Measurements from ENCODE around the gene NPAS2. TPM values are rescaled to one million over a fixed set of nuclear protein-coding genes. Genes with fewer than 3 reads are reported as not detected.

The NPAS2 gene
- total RNA-seq, 2 donors from 2014 or later = 30.1 to 56.9 TPM

DNA sequence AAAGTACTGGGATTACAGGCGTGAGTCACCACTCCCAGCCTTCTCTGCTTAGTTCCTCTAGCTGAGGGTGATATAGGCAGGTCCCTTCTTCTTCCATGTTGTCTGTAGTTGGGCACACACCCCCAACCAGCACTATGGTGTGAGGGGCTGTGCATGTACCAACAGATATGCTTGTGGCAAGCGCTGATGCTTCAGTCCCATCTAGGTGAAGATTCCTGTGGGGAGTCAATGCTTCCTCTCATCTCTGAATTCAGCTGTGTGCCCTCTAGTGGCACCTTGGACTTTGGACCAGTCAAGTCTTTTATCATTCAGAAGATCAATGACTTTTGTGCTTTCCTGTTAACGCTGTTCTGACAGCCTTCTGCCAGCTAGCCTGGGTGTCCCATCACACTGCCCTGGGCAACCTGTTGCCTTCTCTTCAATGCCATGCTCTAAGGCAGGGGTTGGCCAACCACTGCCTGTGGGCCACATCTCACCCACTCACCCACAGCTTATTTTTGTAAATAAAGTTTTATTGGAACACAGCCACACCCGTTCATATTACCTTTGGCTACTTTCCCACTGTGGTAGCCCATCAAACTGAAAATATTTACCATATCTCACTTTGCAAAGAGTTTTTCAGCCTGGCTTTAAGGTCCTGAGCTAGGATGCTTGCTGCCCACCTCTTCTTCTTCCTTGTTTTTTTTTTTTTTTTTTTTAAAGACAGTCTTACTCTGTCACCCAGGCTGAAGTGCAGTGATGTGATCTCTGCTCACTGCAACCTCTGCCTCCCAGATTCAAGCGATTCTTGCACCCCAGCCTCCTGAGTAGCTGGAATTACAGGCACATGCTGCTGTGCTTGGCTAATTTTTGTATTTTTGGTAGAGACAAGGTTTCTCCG lies 51.0 kb downstream of the NPAS2 start:
- intact Hi-C loops (cut with DNase I) = loop anchor here in 1 of 2 donors (10.0 kb wide), 1 partner anchor 46 kb away; the partner anchor contains the start of gene NPAS2
- DNase-seq (ENCODE audit: low spot score) = no peak

DNA sequence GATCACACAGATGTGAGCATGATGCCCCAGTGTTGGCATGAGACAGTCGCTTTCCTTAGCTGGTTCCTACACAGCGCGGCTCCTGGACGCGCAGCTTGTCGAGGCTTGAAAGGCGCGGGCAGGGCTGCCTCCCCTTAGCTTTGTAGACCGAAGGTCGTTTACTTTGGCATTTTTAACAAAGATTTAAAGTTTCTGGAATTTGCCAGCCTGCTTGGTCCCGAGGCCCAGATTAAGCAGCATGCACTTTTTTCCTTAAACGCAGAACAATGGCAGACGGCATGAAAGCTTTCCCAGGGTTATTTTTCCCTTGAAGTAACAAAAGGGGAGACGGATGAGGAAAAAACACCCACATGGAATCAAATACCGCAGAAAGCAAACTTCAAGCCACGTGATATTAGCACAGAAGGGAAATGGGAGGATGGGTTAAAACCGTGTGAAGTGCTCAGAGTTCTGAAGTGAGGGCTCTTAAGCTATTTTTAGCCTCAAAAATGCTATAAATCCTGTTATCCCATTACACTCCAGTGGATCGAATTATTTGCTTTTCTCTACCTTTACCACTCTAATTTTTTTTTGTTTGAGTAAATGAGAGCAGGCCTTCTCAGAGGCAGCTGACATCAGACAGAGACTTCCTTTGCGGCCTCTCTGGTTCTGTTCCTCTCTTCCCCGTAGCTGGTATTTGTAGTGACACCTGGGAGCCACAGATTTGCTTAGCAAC lies 55.7 kb downstream of the NPAS2 start:
- intact Hi-C loops (cut with DNase I) = loop anchor here in 1 of 2 donors (10.0 kb wide), 1 partner anchor 51 kb away; the partner anchor contains the start of gene NPAS2

DNA sequence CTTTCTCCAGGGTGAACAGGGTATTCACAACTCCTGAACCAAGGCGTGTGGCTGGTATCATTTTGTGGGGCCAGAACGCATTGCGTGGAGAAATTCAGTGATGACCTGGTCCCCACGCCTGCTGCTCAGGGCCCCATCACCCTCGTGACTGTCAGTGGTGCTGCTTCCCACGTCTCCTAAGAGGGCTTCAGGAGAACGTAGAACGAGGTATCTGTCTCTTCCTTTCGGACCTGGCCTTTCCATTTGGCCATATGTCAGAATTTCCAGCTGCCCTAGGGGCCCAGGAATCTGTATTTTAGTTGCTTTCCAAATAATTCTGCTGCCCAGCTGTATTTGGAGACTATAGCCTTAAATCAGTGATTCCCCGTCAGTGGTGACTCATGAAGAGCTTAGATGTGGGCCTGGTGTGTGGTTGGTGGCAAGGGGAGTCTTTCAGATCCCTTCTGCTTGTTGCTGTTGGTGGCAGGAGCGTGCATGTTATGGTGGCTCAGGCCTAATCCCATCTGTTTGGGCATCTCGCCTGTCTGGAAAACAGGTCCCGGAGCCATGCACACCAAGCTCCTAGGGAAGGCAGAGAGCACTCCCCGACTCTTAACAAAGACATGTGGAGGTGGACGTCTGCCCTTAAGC lies 56.4 kb downstream of the NPAS2 start:
- intact Hi-C loops (cut with DNase I) = loop anchor here in 1 of 2 donors (10.0 kb wide), 1 partner anchor 52 kb away; the partner anchor contains the start of gene NPAS2
- DNase-seq (ENCODE audit: low spot score) = no peak

More for the DNA sequence above, 55.7 kb downstream of the NPAS2 start:
- DNase-seq (ENCODE audit: low spot score) = no peak

DNA sequence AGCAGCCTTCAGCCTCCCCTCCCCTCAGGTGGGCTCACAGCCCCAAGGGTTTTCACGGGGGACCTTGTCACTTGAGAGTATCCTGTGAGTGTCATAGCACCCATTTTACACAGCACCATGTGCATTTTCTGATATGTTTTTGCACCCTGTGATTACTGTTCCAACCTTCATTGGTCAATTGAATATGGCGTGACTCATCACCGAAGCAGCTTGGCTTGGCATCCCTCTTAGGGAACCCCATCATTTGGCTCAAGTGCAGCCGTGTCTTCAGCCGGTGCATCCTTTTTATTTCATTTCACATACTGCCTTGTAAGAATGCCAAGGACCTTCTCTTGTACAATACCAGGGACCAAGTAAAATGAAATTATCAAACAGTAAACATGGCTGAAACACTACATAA lies 57.6 kb downstream of the NPAS2 start:
- intact Hi-C loops (cut with DNase I) = loop anchor here in 1 of 2 donors (10.0 kb wide), 1 partner anchor 53 kb away; the partner anchor contains the start of gene NPAS2
- no peak for DNase-seq (ENCODE audit: low spot score)

DNA sequence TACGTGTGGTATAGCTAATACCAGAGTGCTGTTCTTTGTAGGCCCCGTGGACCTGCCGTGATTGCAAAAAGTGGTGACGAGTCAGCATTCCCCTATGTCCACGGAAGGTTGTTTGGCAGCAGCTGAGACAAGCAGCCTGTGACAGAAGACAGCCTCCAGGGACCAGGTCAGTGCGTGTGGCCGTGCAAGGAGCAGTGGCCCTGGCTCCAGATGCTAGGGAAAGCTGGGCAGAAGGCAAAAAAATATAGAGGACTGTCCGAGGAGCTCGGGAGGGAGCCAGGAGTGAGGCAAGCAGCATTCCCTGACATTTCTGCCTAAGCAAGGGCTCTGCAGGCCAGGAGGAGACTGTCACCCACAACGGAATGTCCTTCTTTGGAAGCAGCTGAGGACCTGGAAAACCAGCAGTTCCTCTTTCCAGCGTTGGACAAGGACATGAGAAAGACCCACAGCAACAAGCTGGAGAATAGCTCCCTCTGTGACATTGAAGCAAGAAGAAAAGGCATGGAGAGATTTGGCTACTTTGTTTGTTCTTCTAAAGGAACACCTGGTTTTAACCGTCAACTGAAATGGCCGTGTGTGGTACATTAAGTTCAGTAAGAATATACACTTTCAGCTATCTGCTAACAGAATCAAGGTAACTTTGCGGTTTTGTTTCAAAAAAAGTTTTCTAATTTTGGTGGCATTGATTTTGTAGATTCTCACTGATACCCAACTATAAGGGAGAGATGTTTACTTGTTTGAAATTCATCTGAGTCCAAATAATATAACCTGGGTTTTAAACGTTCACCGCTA lies 58.3 kb downstream of the NPAS2 start:
- no peak for DNase-seq (ENCODE audit: low spot score)
- intact Hi-C loops (cut with DNase I) = loop anchor here in 1 of 2 donors (10.0 kb wide), 1 partner anchor 53 kb away; the partner anchor contains the start of gene NPAS2

DNA sequence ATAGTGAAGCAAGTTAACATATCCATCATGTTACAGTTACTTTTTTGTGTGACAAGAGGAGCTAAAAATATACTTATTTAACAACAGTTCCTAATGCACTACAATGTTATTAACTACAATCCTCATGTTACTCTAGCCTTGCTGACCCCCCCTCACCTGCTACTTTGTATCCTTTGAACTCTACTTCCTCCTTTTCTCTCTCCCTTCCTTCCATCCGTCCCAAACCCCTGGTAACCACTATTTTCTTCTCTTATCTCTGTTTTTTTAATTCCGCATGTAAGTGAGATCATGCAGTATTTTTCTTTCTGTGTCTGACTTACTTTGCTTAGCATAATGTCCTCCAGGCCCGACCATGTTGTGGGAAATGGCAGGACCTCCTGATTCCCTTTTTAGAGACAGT lies 59.4 kb downstream of the NPAS2 start:
- intact Hi-C loops (cut with DNase I) = loop anchor here in 1 of 2 donors (10.0 kb wide), 1 partner anchor 54 kb away; the partner anchor contains the start of gene NPAS2

DNA sequence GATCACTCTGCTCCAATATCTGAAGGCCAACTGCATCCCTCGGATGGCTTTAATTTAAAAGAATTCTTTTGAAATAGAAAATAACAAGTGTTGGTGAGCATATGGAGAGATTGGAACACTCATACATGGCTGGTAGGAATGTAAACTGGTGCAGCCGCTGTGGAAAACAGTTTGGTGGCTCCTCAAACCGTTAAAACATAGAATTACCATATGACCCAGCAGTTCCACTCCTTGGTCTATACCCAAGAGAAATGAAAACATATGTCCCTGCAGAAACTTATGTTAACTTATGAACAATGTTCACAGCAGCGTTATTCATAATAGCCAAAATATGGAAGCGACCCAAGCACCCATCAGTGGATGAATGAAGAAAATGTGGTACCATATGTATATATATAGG lies 60.1 kb downstream of the NPAS2 start:
- intact Hi-C loops (cut with DNase I) = no loop called here
- no peak for DNase-seq (ENCODE audit: low spot score)

More for the DNA sequence above, 59.4 kb downstream of the NPAS2 start:
- no peak for DNase-seq (ENCODE audit: low spot score)

DNA sequence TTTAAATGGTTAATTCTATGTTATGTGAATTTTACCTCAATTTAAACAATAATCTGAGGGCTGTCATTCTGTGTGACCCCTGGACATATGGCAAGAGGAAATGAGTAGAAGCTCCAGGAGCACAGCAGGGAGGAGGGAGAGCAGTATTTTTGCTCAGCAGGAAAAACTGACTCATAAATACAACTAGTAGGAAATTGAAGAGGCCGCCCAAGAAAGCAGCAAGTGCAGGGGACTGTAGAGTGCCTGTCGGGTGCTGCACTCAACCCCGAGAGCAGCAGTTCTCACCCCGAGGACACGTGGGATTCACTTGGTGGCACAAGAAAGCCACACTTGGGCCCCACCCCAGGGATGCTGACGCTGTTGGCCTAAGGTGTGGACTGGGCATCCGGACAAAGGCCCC lies 60.8 kb downstream of the NPAS2 start:
- no peak for DNase-seq (ENCODE audit: low spot score)
- intact Hi-C loops (cut with DNase I) = no loop called here

DNA sequence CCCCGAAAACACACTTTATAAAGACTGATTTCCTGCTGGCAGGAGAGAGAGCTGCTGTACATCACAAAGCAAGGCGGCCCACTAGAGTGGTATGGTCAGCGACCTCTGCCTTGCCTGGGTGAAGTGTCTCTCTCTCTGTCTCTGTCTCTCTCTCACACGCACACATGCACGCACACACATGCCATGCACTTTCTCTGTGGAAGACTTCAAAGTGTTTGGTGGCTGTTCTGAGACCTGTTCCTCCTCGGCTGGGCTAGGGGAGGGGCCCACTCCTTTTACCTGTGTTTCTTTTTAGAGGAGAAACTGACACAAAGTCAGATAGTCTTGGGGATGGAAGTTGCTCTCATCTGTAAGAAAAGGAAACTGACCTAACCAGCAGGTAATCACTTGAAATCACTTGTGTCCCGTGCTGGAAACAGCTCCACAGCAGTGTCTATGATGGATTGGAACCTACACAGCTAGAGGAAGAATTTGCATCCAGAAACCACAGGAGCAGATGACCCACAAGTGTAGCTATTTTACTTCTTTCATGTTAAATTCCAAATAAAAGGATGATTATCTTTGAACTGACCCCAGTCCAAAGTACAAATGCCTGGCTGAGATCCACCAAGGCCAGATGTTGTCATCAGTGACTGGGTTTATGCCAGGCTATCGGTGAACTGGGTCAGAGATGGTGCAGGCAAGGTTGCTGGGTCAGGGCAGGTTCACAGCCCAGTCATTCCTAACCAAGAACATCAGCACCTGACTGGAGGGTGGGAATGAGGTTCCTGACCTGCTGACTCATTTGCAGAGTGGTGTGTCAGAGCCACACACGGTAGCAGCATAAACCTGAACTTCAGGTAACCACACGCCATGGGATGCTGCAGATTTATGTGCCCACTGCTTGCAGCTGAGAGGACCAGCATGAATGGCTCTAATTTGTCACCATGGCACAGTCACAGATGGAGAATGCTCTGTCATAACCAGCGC lies 63.0 kb downstream of the NPAS2 start:
- intact Hi-C loops (cut with DNase I) = no loop called here
- DNase-seq (ENCODE audit: low spot score) = no peak

DNA sequence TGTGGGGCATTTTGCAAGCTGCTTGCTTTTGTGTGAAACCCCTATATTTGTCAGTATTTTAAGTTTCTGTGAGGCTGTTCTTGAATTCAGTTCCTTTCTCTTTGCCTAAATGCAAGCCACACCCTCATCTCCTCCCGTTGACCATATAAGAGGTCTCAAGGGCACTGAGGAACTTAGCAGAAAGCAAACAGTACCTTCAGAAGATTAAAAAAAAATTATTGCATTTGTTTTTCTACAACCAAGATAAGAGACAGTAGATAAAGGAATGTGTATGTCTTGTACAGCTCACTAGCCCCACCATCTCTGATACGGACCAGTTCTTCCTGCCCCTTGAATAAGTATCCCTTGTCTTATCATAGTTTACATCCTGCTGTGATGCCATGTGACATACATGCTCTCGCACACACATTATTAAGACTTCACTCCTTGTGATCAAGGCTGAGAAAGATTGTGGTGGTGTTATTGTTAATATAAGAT lies 64.2 kb downstream of the NPAS2 start:
- DNase-seq (ENCODE audit: low spot score) = no peak
- intact Hi-C loops (cut with DNase I) = no loop called here

DNA sequence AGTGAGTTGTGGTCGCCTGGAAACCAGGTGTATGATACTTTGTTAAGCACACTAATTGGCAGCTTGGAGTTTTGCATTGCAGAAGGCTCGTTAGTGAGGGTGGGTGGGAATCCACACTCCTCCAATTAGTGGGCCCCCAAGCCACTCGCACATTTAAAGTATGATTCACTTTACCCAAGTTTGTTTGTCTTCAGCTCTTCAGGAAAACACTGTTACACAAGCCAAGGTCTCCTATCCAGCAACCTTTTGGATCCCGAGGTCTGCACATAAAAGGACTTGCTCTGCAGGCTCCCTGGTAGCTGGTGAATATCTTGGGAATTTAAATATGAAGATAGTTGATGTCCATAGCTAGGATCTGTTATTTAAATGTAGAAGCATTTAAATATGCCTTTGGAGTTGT lies 66.1 kb downstream of the NPAS2 start:
- intact Hi-C loops (cut with DNase I) = no loop called here
- no peak for DNase-seq (ENCODE audit: low spot score)

DNA sequence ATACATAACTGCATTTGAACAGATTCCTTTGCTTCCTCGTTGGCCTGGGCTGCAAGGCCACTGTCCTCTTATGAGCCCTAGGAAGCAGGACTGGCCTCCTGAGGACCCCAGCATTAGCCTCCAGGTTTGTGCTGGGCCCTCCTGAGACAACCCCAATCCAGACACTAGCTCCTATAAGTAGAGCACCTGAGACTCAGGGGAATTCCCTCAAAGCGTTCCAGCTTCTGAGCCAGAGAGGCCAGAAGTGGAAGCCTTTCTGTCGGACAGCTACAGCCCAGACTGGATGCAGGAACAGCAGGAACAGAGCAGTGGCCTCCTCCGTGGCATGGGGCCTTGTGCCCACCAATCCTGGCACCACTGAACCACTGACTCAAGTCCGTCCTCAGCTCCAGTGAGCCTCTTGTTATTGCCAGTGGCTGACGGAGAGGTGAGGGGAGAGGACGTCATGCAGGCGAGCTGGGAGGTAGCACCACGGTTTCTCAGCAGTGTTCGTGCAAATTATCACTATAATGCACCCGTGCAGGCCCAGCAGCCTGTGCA lies 67.2 kb downstream of the NPAS2 start:
- intact Hi-C loops (cut with DNase I) = no loop called here
- DNase-seq (ENCODE audit: low spot score) = no peak

DNA sequence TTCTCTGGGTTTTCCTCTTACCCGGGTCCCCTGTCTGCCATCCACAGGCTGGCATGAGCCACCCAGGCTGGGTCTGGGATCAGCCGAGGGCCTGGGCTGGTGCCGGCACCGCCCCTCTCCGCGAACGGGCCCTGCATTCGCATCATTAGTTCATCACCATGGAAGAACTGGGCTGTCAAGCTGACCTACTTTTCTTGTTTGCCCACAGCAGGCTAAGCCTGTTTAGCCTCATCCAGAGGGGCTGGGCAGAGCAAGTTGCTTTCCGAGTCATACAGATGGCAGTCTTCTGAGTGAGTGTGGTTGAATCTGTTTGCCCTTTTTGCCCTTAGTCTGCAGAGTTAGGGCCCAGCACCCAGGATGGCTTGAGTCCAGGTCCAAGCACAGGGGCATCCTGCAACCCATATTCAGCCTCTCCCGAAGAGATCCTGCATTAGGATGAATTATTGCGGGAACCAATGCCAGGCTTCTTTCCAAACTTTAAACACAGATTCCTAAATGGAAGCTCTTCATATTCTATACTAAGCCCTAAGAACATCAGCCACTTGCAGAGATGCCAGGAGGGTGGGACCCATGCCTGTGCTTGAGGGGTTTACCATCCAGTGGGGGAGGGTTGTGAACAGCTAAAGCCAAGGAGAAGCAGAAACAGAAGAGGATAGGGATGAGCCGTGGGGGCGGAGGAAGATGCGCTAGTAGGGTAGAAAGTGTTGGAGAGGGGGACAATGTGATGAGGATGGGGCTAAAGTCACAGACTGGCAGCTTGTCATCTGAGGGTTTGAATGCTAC lies 68.0 kb downstream of the NPAS2 start:
- intact Hi-C loops (cut with DNase I) = no loop called here
- DNase-seq (ENCODE audit: low spot score) = no peak

DNA sequence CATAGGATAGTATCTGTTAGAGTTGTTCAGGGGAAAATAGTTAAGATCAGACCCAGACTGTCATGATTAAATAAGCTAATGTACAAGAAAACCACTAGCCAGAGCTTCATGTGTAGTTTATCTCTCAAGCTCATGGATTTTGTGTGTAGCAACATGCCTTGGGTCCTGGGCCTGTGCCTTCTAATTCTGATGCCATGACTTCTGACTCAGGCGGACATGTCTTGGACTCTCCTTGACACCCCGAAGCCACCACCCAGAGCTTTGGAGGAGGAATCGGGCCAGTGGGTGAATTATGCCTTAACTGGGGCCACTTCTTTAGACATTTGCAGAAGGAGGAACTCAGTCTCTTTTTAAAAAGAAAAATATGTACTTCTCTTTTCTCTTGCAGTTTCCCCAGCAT lies 68.7 kb downstream of the NPAS2 start:
- DNase-seq (ENCODE audit: low spot score) = no peak
- intact Hi-C loops (cut with DNase I) = no loop called here

DNA sequence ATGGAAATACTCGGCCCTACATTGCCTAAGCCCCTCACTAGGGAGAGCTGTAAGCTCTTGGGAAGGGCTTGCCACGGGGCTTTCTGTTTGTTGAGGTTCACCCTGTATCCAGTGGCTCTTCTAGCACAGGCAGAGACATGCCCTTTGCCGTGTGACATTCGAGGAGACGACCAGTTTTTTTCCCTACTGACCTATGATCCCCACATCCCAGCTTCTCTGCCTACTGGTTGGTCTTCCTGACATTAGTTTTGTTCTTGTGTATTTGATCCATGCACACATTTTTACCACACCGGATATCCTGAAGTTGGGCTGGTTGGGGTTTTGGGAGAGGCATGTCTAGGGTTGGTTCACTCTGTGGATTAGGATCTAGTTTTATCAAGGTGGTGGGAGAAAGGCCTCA lies 69.3 kb downstream of the NPAS2 start:
- DNase-seq (ENCODE audit: low spot score) = no peak
- intact Hi-C loops (cut with DNase I) = no loop called here

DNA sequence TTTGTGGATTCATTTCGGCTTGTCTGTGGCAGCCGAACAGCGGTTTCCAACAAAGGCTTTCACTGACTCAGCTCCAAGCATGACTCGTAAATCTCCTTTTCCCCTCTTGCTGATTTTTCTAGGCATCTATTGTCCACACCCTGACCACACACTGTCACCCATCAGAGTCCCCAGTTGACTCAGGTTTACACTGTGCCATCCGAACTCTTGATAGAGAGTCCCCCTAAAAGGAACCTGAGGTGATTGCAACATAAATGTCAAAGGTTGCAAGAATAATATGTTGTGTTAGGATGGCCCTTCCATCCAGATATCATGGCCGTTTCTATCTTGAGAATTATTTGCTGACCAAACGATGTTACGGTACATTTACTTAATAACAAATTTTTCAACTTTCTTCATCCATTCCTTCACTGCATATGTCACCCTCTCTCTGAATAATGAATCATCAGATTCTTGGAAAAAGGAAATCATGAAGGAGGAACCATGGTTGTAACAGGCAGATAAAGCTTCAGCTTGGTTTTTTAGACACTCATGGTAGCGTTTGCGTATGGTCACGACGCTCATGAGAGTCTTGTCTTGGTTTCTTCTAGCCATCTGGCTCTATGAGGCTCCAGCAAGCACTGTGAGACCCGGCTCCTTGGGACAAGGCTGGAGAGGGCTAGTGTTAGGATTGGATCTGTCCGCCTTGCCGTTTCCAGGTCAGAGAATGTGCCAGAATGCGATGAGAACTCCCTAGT lies 72.1 kb downstream of the NPAS2 start:
- intact Hi-C loops (cut with DNase I) = no loop called here

More for the DNA sequence above, 72.1 kb downstream of the NPAS2 start:
- DNase-seq (ENCODE audit: low spot score) = no peak
